ENCODE results near the gene CHRND.

Gene CHRND

DNA sequence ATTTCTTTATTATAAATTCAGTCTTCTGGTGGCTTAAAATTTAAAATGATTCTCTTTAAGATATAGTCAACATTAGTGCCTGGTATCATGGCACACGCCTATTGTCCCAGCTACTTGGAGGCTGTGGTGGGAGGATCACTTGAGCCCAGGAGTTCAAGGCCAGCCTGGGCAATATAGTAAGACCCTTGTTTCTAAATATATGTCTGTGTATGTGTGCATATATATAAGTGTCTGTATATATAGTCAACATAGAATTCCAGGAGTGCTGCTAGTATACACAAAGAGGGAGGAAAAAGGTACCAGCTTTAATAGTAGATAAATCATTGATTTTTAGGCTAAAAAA lies 49.4 kb downstream of the CHRND start:
- no peak for DNase-seq (ENCODE audit: low read depth)

DNA sequence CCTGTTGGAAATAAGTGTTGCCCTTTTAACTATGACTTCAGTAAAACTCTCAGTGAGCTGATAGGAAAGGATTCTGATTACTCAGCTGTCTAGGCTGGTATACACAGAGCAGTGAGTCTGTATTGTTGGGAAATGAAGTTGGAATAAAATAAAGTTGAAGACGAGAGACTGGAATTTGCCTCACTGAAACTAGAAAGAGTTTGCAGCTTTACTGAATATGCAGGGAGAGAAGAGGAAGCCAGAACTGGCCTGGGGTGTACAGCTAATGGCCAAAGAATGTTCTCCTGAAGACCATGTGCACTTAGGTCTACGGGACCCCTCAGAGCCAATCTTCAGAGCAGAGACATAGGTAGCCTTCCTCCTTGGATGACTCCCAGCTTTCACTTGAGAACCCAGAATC lies 51.0 kb downstream of the CHRND start:
- DNase-seq (ENCODE audit: low read depth) = no peak

- DNase-seq (ENCODE audit: low read depth) = no peak
Observed at GRCh38 chr2:232577841-232578240, 51.9 kb downstream of the CHRND start.

DNA sequence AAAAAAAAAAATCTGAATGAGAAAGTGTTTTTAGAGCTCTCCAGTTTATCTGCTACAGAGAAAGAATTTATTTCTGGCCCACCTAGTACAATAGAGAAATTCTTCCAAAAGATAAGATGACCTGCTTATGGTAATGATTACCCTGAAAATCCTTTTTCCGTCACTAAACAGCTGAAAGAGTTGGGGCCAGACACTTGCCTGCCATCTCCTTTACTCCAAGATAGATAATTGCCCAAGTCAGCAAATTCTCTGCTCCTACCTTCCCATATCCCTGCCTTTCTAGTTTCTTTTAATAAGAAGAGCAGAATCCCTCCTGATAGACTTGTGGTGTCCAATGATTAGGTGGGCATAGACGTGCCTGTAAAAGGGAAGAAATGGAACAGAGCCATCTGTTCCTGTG lies 52.7 kb downstream of the CHRND start:
- DNase-seq (ENCODE audit: low read depth) = no peak

DNA sequence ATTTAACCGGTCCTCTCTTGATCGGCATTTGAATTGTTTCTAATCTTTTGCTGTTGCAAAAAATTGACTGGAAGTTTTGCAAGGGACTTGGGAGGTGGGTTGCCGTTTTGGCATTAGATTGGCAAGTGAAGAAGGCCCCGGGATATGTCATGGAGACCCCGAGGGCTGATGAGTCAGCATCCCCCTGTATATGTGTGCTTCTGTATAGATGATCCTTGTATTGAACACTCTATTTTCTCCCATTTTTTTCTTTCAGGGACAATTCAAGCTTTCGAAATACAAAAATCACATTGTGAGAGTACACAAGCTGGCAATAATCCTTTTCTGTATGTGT lies 54.7 kb downstream of the CHRND start:
- DNase-seq (ENCODE audit: low read depth) = no peak

GRCh38 chr2:232581725-232582124 lies 55.8 kb downstream of the CHRND start:
- no peak for DNase-seq (ENCODE audit: low read depth)

- DNase-seq (ENCODE audit: low read depth) = no peak
Observed at GRCh38 chr2:232584238-232584637, 58.3 kb downstream of the CHRND start.
